HepG2 (cell line): ENCODE data around the gene CHCT1. TPM values are rescaled to one million over a fixed set of nuclear protein-coding genes. Genes with fewer than 3 reads are reported as not detected.

Experiments
- ATF3 ChIP-seq: sonication (generic); formaldehyde crosslinking; IDR thresholded peaks from 2 replicates; pipeline ENCODE4 v1.4.0; 2020; ENCODE audit warnings: missing genetic modification reagents
- ATF4 ChIP-seq, 2 experiments: fragments of 450-650 bp in 1 of 2; sonication (generic) in 1 of 2; formaldehyde crosslinking; IDR thresholded peaks; 2 replicates each; pipeline versions ENCODE4 v1.5.0 to v1.8.0; 2020 to 2022; ENCODE audit warnings: mild to moderate bottlenecking in 1 of 2, missing genetic modification reagents in 1 of 2
- ATF7-NPFF ChIP-seq: sonication (generic); formaldehyde crosslinking; IDR thresholded peaks from 2 replicates; pipeline ENCODE4 v1.8.1; 2023; ENCODE audit warnings: mild to moderate bottlenecking, low read depth, missing genetic modification reagents, moderate library complexity
- CHD4 ChIP-seq: fragments of 200-600 bp; sonication (generic); IDR thresholded peaks from 2 replicates; pipeline ENCODE4 v1.7.0; 2017; ENCODE audit warnings: mild to moderate bottlenecking, low read length, borderline replicate concordance
- DMAP1 ChIP-seq: IDR thresholded peaks from 2 replicates; pipeline ENCODE4 v1.6.1; 2016
- E2F1 ChIP-seq: sonication (generic); formaldehyde crosslinking; IDR thresholded peaks from 2 replicates; pipeline ENCODE4 v1.5.0; 2020; ENCODE audit warnings: missing genetic modification reagents
- HMG20B ChIP-seq: conservative IDR thresholded peaks from 2 replicates; pipeline ENCODE4 v1.6.1; 2016; ENCODE audit warnings: missing genetic modification reagents, missing compliant biosample characterization
- ISX ChIP-seq: sonication (generic); formaldehyde crosslinking; conservative IDR thresholded peaks from 2 replicates; pipeline ENCODE4 v1.5.0; 2020; ENCODE audit warnings: missing genetic modification reagents
- KLF9 ChIP-seq: IDR thresholded peaks from 2 replicates; pipeline ENCODE4 v1.6.1; 2016; ENCODE audit warnings: low read depth
- MTA1 ChIP-seq: sonication (generic); formaldehyde crosslinking; IDR thresholded peaks from 2 replicates; pipeline ENCODE4 v1.4.0; 2020; ENCODE audit warnings: missing genetic modification reagents, mild to moderate bottlenecking, borderline replicate concordance
- ONECUT2 ChIP-seq: sonication (generic); formaldehyde crosslinking; IDR thresholded peaks from 2 replicates; pipeline ENCODE4 v1.4.0; 2020; ENCODE audit warnings: missing genetic modification reagents
- RBM39 ChIP-seq: fragments of 200-400 bp; formaldehyde crosslinking; IDR thresholded peaks from one replicate; pipeline ENCODE4 v1.6.1; 2018; ENCODE audit warnings: antibody characterized with exemption, mild to moderate bottlenecking, low read depth, low read length; ENCODE audit not compliant: poor library complexity, severe bottlenecking
- SRSF9 ChIP-seq: fragments of 200-400 bp; formaldehyde crosslinking; IDR thresholded peaks from 2 replicates; pipeline ENCODE4 v1.6.1; 2018; ENCODE audit warnings: borderline replicate concordance, mild to moderate bottlenecking, low read depth, low read length; ENCODE audit not compliant: insufficient read depth, poor library complexity, severe bottlenecking
- TEAD2 ChIP-seq: sonication (generic); formaldehyde crosslinking; IDR thresholded peaks from 2 replicates; pipeline ENCODE4 v1.9.0; 2021; ENCODE audit warnings: missing genetic modification reagents
- TOPORS ChIP-seq: sonication (generic); formaldehyde crosslinking; IDR thresholded peaks from 2 replicates; pipeline ENCODE4 v1.8.0; 2023; ENCODE audit warnings: mild to moderate bottlenecking, missing genetic modification reagents
- ZBTB3 ChIP-seq: sonication (generic); formaldehyde crosslinking; IDR thresholded peaks from 2 replicates; pipeline ENCODE4 v1.4.0; 2020; ENCODE audit warnings: low read depth, mild to moderate bottlenecking, moderate library complexity, missing genetic modification reagents, borderline replicate concordance
- ZEB1 ChIP-seq: IDR thresholded peaks from 2 replicates; pipeline ENCODE4 v1.6.1; 2012; ENCODE audit warnings: mild to moderate bottlenecking, low read depth, inconsistent platforms; ENCODE audit not compliant: insufficient replicate concordance
- ZNF256 ChIP-seq: sonication (generic); formaldehyde crosslinking; conservative IDR thresholded peaks from 2 replicates; pipeline ENCODE4 v1.4.0; 2020; ENCODE audit warnings: missing genetic modification reagents
- ZNF543 ChIP-seq: sonication (generic); formaldehyde crosslinking; IDR thresholded peaks from 2 replicates; pipeline ENCODE4 v1.4.0; 2020; ENCODE audit warnings: mild to moderate bottlenecking, missing genetic modification reagents
- ZNF546 ChIP-seq: sonication (generic); formaldehyde crosslinking; conservative IDR thresholded peaks from 2 replicates; pipeline ENCODE4 v1.8.1; 2023; ENCODE audit warnings: mild to moderate bottlenecking, missing genetic modification reagents
- ZNF563 ChIP-seq: sonication (generic); formaldehyde crosslinking; IDR thresholded peaks from 2 replicates; pipeline ENCODE4 v1.8.0; 2022; ENCODE audit warnings: mild to moderate bottlenecking, moderate library complexity, missing genetic modification reagents
- ZNF577 ChIP-seq: sonication (generic); formaldehyde crosslinking; IDR thresholded peaks from 2 replicates; pipeline ENCODE4 v1.4.0; 2020; ENCODE audit warnings: mild to moderate bottlenecking, low read depth, missing genetic modification reagents, borderline replicate concordance
- ZNF598 ChIP-seq: sonication (generic); formaldehyde crosslinking; IDR thresholded peaks from 2 replicates; pipeline ENCODE4 v1.5.1; 2020; ENCODE audit warnings: mild to moderate bottlenecking, missing genetic modification reagents, borderline replicate concordance
- ZNF607 ChIP-seq: sonication (generic); formaldehyde crosslinking; IDR thresholded peaks from 2 replicates; pipeline ENCODE4 v1.5.1; 2020; ENCODE audit warnings: missing genetic modification reagents, mild to moderate bottlenecking, borderline replicate concordance
- ZNF749 ChIP-seq: sonication (generic); formaldehyde crosslinking; IDR thresholded peaks from 2 replicates; pipeline ENCODE4 v1.8.0; 2022; ENCODE audit warnings: mild to moderate bottlenecking, missing genetic modification reagents, moderate library complexity, borderline replicate concordance
- polyA plus RNA-seq, 8 experiments: library from polyadenylated mRNA; depleted of rRNA in 3 of 8; stranded (reverse) in 7 of 8; unstranded in 1 of 8; fragments of >200 nt; fragmentation: Illumina TruSeq in 4 of 8; extraction: Trizol in 4 of 8; gene quantifications; 2 replicates each; pipeline versions ENCODE4 v1.2.1 to v1.2.3, GENCODE V29; 2011 to 2016; ENCODE audit warnings: low read depth in 4 of 8, missing spikeins in 1 of 8, mixed read lengths in 1 of 8; ENCODE audit not compliant: insufficient read depth in 1 of 8
- total RNA-seq, 5 experiments: library from RNA; depleted of rRNA; stranded (reverse); fragments of >200 nt; fragmentation: Illumina TruSeq; extraction: Trizol; gene quantifications; 2 replicates each; pipeline ENCODE4 v1.2.3, GENCODE V29; 2016; ENCODE audit warnings: low read depth in 1 of 5

Gene CHCT1
- total and polyA plus RNA-seq, 2 of the 13 experiments (the other 11 are each of a cell fraction or from before 2014, with no cell fraction given): not detected

- peak; percentile 93 for TF ChIP-seq E2F1 (CRISPR knock-in tag)
- peak; percentile 83; the same call in 1 of the 2 replicates for TF ChIP-seq ZNF543 (CRISPR knock-in tag)
- no peak for TF ChIP-seq ONECUT2 (CRISPR knock-in tag)
- TF ChIP-seq ZNF546 (CRISPR knock-in tag): no peak
- TF ChIP-seq HMG20B (CRISPR knock-in tag): 0 out of 2 replicates have a peak, but pooled peaks have one; percentile 48
- peak; percentile 76; the same call in 1 of the 2 replicates for TF ChIP-seq CHD4
- peak; percentile 99 for TF ChIP-seq DMAP1 (CRISPR knock-in tag)
- peak; percentile 91 for TF ChIP-seq TOPORS (CRISPR knock-in tag)
- peak; percentile 90; the same call in 1 of the 2 replicates for TF ChIP-seq ATF7-NPFF
- TF ChIP-seq ZNF607 (CRISPR knock-in tag): peak; percentile 91
- no peak for TF ChIP-seq TEAD2 (CRISPR knock-in tag)
- 0 out of 2 replicates have a peak, but pooled peaks have one; percentile 43 for TF ChIP-seq ZNF577 (CRISPR knock-in tag)
- peak; percentile 64; the same call in 1 of the 2 replicates for TF ChIP-seq ZNF563
- peak in 1 of 2 experiments; percentile 83; a peak in 2 of 4 replicates for TF ChIP-seq ATF4 (CRISPR knock-in tag; IDR thresholded peaks at IDR 0.05)
- peak; percentile 73; the same call in 1 of the 2 replicates for TF ChIP-seq ZNF749
- TF ChIP-seq KLF9 (CRISPR knock-in tag): peak; percentile 69; the same call in 1 of the 2 replicates
- TF ChIP-seq MTA1: peak; percentile 94
- peak; percentile 91 for TF ChIP-seq RBM39
- TF ChIP-seq ZBTB3: peak; percentile 84; the same call in 1 of the 2 replicates
- TF ChIP-seq ZEB1: peak; percentile 44
- TF ChIP-seq ATF3: no peak
- peak; percentile 48; the same call in 1 of the 2 replicates for TF ChIP-seq ZNF598 (CRISPR knock-in tag)
- TF ChIP-seq ZNF256 (CRISPR knock-in tag): no peak
- no peak for TF ChIP-seq SRSF9
- TF ChIP-seq ISX (CRISPR knock-in tag): no peak
These were observed 30.0 kb upstream of the CHCT1 start, which contains the start of gene USP32 (continued) for GRCh38 chr17:60392042-60392844.
